NK-92 (cell line): Measurements from ENCODE around the gene BRCC3.
"Not testable (repeated sequence)": the region's sequence is repeated elsewhere in the genome, so short reads cannot be mapped to it uniquely, and the experiment has no call there.

Experiments
- DNase-seq: peaks from one replicate; lab custom pipeline; 2025; ENCODE audit not compliant: unreplicated experiment; lab: John Stamatoyannopoulos, UW

The BRCC3 gene

GRCh38 chrX:155143959-155144548, 72.7 kb downstream of the BRCC3 start:
- DNase-seq, result no peak

- no peak for DNase-seq
Measured at GRCh38 chrX:155144926-155145325, 73.6 kb downstream of the BRCC3 start.

GRCh38 chrX:155147612-155148011, 76.3 kb downstream of the BRCC3 start:
- DNase-seq, result not testable (repeated sequence)

GRCh38 chrX:155148166-155148565, 76.9 kb downstream of the BRCC3 start:
- not testable (repeated sequence) for DNase-seq

DNA sequence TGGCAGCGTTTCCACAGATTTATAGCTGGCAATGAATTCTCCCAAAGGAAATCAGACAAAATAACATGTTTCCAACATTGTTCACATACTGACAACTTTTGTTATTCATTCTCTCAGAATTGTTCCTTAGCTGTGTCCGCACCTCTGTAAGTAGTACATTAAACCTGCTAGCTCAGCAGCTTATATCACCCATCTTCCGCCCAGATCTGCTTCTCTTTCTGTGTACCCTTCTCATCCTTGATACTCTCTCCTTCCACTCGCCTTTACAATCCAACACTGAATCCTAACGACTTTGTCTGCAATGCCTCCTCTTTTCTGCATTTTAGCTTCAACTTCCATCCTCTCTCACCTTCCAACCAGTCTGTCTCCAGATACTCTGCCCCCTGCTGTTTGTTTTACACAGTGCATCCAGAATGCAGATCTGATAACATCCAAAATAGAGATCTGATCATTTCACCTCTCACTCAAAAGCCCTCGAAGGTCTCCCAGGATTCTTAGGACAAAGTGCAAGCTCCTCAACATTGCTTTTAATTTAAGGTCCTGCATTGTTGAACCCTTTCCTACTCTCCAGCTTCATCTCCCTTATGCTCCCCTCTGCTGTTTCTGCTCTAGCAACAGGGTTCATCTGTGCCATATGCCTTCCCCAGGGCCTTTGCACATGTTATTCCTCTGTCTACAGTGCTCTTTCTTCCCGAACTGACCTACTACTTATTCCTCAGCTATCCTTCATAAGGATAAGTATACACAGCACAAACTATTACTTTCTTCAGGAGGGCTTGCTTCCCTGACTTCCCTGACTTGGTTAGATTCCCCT, 77.6 kb downstream of the BRCC3 start:
- DNase-seq, result no peak

DNA sequence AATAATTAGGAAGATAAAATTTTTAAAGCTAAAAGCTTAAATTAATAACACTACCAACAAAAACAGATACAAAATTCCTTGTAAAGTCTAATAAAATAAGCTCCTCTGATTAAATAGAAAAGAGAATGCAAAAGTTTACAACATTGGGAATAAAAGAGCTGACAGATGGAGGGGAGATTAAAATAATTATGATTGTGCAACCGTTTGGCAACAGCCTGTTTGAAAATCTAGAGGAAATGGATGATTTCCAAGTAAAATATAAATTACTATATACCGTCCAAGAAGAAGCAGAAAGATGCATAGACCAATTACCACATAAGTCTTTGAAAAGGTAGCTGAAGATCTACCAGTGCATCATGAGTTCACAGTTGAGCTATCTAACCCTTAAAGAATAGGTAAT, 98.6 kb downstream of the BRCC3 start:
- no peak for DNase-seq
